Activated CD8-positive, alpha-beta memory T cell treated with anti-CD3 and anti-CD28 coated beads, Interleukin-2, amount 10 ng/mL, durations not matched to agents 7 days and 5 days (primary cell): Measurements from ENCODE around the gene CKAP5. TPM values are rescaled to one million over a fixed set of nuclear protein-coding genes. Genes with fewer than 3 reads are reported as not detected.
"Not testable (repeated sequence)": the region's sequence is repeated elsewhere in the genome, so short reads cannot be mapped to it uniquely, and the experiment has no call there.

Source experiments
- ATAC-seq: fragments of 150-1000 bp; cut with Tn5 transposase; one replicate; pipeline ENCODE4 v1.10.0; 2021; ENCODE audit warnings: moderate library complexity
- CTCF ChIA-PET: fragments of 350-600 bp; sonication (Branson Sonifier 250); formaldehyde crosslinking; loops from one replicate; lab custom pipeline; 2021; ENCODE audit warnings: antibody characterized with exemption; lab: Charles Lee
- DNase-seq: peaks from one replicate; pipeline ENCODE4 v3.0.0-alpha.2; 2020
- H3K27ac Mint-ChIP-seq: one replicate; pipeline ENCODE4 v1.8.0; 2021; ENCODE audit warnings: mild to moderate bottlenecking, mixed read lengths
- H3K27me3 Mint-ChIP-seq: one replicate; pipeline ENCODE4 v1.8.0; 2021; ENCODE audit warnings: mixed read lengths
- H3K36me3 Mint-ChIP-seq: one replicate; pipeline ENCODE4 v1.8.0; 2021; ENCODE audit warnings: mild to moderate bottlenecking, mixed read lengths
- H3K4me1 Mint-ChIP-seq: one replicate; pipeline ENCODE4 v1.8.0; 2021; ENCODE audit warnings: mixed read lengths
- H3K4me3 Mint-ChIP-seq: one replicate; pipeline ENCODE4 v1.8.0; 2021; ENCODE audit warnings: mild to moderate bottlenecking, moderate library complexity, mixed read lengths
- H3K9me3 Mint-ChIP-seq: one replicate; pipeline ENCODE4 v1.8.0; 2022; ENCODE audit warnings: low read depth, mixed read lengths
- total RNA-seq, 2 experiments: library from RNA; stranded (reverse); gene quantifications; one replicate each; pipeline ENCODE4 v1.2.3, GENCODE V29; 2021

CKAP5 gene
- total RNA-seq, 2 experiments from 2014 or later = 167 to 180 TPM

DNA sequence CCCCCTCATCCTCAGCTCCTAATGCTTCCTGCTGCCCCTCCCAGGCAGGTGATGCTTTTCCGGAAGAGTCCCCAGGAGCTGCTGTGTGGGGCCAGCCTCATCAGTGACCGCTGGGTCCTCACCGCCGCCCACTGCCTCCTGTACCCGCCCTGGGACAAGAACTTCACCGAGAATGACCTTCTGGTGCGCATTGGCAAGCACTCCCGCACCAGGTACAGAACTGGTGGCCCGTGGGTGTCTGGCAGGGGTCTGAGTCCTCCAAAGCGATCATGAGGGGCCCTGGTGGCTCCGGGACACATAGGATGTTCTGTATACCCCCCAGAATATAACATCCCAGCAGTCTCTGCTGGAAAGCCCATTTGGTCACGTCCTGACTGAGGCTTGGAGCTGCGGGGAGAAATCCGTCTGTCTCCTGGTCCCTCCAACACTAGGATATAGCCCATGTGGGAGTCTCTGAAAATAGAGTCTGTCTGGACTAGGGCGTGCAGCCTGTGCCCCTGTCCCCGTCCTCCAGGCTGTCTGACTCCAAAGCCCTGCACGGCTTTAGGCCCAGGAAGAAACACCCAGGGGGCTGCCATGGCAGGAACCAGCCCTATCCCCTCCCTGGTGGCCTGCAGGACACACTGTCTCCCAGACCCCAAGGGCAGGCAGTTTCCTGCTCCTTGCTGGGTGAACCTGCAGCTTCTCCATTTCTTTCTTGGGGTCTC, 118.0 kb downstream of the CKAP5 start:
- DNase-seq (no peak), ATAC-seq (no peak)
- no peak overlapping the region for H3K27ac Mint-ChIP-seq
- H3K4me3 Mint-ChIP-seq = no peak overlapping the region
- H3K9me3 Mint-ChIP-seq = no peaks in the 10 kb centered on the region
- CTCF ChIA-PET = no interaction called here
- no peaks in the 10 kb centered on the region for H3K36me3 Mint-ChIP-seq
- H3K4me1 Mint-ChIP-seq = no peaks in the 10 kb centered on the region
- H3K27me3 Mint-ChIP-seq = no peaks in the 10 kb centered on the region

DNA sequence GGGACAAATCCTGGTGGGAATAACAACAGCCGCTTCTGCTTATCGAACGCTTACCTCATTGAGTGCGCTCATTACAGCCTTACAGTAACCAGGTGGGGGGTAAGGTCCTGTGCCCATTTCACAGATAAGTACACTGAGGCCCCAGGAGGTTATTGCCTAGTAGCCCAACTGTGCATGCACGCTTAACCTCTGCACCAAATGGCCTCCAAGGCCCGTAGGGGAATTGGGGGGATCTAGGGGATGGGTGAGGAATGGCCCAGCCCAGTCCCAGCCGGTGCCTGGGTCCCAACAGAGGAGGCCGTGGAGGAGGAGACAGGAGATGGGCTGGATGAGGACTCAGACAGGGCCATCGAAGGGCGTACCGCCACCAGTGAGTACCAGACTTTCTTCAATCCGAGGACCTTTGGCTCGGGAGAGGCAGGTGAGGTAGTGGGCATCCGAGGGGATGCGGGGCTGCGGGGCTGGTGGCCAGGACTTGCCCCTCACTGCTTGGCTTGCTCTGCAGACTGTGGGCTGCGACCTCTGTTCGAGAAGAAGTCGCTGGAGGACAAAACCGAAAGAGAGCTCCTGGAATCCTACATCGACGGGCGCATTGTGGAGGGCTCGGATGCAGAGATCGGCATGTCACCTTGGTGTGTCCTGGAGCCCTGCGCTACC, 119.7 kb downstream of the CKAP5 start:
- no peaks in the 10 kb centered on the region for H3K27me3 Mint-ChIP-seq
- no peaks in the 10 kb centered on the region for H3K36me3 Mint-ChIP-seq
- no peak for ATAC-seq
- CTCF ChIA-PET = interaction anchor here (0.7 kb wide), 1 partner anchor 487 kb away, joined by 5 read pairs; no protein-coding TSS in a partner anchor
- H3K4me1 Mint-ChIP-seq = no peaks in the 10 kb centered on the region
- no peak for DNase-seq
- H3K27ac Mint-ChIP-seq = no peak overlapping the region
- H3K4me3 Mint-ChIP-seq = no peak overlapping the region
- no peaks in the 10 kb centered on the region for H3K9me3 Mint-ChIP-seq

- ATAC-seq (no peak), DNase-seq (no peak)
- H3K9me3 Mint-ChIP-seq = no peaks in the 10 kb centered on the region
- H3K4me1 Mint-ChIP-seq = no peaks in the 10 kb centered on the region
- CTCF ChIA-PET = interaction anchor here (0.7 kb wide), 1 partner anchor 488 kb away, joined by 5 read pairs; no protein-coding TSS in a partner anchor
- H3K27me3 Mint-ChIP-seq = no peaks in the 10 kb centered on the region
- H3K36me3 Mint-ChIP-seq = no peaks in the 10 kb centered on the region
- no peak overlapping the region for H3K4me3 Mint-ChIP-seq
- H3K27ac Mint-ChIP-seq = no peak overlapping the region
Measured at GRCh38 chr11:46725338-46726205, 120.5 kb downstream of the CKAP5 start.

DNA sequence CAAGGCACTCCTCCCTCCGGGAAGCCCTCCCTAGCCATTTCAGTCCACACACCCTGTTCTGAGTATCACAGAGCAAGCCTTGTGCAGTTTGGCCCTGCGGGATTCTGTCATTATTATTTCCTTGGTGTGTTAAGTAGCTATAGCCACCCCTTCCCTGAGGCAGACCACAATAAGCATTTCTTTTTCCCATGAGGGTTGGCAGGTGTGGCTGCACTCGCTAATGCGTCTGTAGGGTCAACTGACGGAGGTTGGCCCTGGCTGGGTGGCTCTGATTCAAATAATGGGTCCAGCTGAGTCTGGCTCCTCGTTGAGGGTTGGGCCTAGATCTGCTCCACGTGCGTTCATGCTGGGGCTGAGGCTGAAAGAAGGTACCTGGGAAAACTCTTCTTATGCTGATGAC, 122.0 kb downstream of the CKAP5 start:
- Mint-ChIP-seq H3K36me3 (no peaks in the 10 kb centered on the region), H3K4me1 (no peaks in the 10 kb centered on the region), H3K9me3 (no peaks in the 10 kb centered on the region), H3K4me3 (no peak overlapping the region), H3K27me3 (no peaks in the 10 kb centered on the region), H3K27ac (no peak overlapping the region)
- ATAC-seq (no peak), DNase-seq (no peak)
- CTCF ChIA-PET = no interaction called here

GRCh38 chr11:46723359-46723680, 122.8 kb downstream of the CKAP5 start:
- DNase-seq (no peak), ATAC-seq (no peak)
- CTCF ChIA-PET = no interaction called here
- Mint-ChIP-seq H3K27me3 (no peaks in the 10 kb centered on the region), H3K4me1 (peaks cover 3% of the 10 kb centered on the region), H3K27ac (no peak overlapping the region), H3K36me3 (no peaks in the 10 kb centered on the region), H3K4me3 (no peak overlapping the region), H3K9me3 (no peaks in the 10 kb centered on the region)

- H3K27me3 Mint-ChIP-seq = no peaks in the 10 kb centered on the region
- no peak for ATAC-seq
- H3K27ac Mint-ChIP-seq = no peak overlapping the region
- H3K9me3 Mint-ChIP-seq = no peaks in the 10 kb centered on the region
- CTCF ChIA-PET = no interaction called here
- H3K4me3 Mint-ChIP-seq = no peak overlapping the region
- H3K36me3 Mint-ChIP-seq = no peaks in the 10 kb centered on the region
- H3K4me1 Mint-ChIP-seq = peaks cover 5% of the 10 kb centered on the region
- no peak for DNase-seq
Measured at GRCh38 chr11:46722566-46723358, 123.3 kb downstream of the CKAP5 start.

DNA sequence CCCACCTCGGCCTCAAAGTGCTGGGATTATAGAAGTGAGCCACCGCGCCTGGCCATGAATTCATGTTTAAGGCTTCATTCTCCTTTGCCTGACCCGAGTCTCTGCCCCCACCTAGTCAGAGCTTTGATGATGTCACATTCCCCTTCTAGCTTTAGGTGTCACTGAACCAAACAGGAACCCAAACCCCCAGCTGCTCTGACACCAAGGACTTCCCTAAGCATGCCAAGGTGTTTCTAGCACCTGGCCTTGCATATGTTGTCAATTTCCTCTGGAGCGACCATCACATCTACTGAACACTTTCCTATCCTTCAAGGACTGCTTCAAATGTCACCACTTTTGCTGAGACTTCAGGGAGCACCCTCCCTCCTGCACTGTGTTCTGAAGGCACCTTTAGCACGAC, 124.8 kb downstream of the CKAP5 start:
- CTCF ChIA-PET = no interaction called here
- no peaks in the 10 kb centered on the region for H3K36me3 Mint-ChIP-seq
- H3K27ac Mint-ChIP-seq = no peak overlapping the region
- ATAC-seq (no peak), DNase-seq (no peak)
- no peak overlapping the region for H3K4me3 Mint-ChIP-seq
- H3K27me3 Mint-ChIP-seq = no peaks in the 10 kb centered on the region
- peaks cover 5% of the 10 kb centered on the region for H3K4me1 Mint-ChIP-seq
- H3K9me3 Mint-ChIP-seq = no peaks in the 10 kb centered on the region

DNA sequence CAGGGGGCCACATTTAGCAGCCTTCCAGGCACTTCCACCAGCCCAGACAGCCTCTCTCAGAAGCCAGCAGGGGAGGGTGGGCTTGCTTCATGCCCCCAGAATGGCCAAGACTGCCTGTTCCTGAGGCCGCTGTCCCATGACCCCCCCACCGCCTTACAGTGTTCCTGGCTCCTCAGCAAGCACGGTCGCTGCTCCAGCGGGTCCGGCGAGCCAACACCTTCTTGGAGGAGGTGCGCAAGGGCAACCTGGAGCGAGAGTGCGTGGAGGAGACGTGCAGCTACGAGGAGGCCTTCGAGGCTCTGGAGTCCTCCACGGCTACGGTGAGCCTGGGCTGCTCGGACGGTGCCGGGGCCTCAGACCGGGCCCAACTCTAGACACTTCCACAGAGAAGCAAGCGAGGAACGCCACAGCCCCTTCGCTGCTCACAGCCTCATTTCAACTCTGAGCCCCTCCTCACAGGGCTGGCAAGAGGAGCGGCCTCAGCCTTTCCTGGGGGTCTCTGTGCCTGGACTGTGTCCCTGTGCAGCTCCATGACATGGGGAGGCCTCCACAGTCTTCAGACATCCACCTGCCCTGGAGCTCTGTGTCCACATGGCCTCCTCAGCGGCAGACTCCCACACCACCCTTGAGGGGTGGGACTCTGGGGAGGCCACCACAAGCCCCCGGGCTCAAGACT, 126.4 kb downstream of the CKAP5 start:
- ATAC-seq (no peak), DNase-seq (no peak)
- Mint-ChIP-seq H3K27me3 (no peaks in the 10 kb centered on the region), H3K4me1 (peaks cover 5% of the 10 kb centered on the region), H3K36me3 (no peaks in the 10 kb centered on the region), H3K27ac (no peak overlapping the region), H3K9me3 (no peaks in the 10 kb centered on the region), H3K4me3 (no peak overlapping the region)
- CTCF ChIA-PET = no interaction called here

DNA sequence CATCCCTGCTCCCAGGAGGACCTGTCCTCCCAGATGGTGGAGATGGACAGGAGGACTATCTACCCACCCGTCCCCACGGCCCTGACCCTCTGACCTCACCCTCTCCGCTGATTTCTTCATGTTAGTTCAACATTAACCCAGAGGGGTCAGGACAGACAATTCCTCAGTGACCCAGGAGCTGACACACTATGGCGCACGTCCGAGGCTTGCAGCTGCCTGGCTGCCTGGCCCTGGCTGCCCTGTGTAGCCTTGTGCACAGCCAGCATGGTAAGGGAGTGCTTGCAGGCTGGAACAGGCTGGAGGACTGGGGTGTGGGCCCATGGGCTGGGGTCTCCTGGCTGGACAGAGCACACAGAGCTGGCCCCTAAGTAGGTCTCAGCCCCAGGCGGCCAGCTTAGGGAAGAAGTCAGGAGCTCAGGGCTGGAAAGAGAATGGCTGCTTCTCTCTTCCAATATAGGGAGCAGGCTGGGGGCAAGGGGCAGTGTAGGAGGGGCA, 127.0 kb downstream of the CKAP5 start, which contains the start of gene F2:
F2 (plus strand) TSS at position 166 of the 495 bp plus-strand sequence; CDS start at position 189, 23 bp downstream.
- Mint-ChIP-seq H3K27ac (no peak within 1 kb of the TSS), H3K27me3 (no peaks in the 10 kb centered on the region), H3K4me3 (no peak within 1 kb of the TSS), H3K36me3 (no peaks in the 10 kb centered on the region), H3K9me3 (no peaks in the 10 kb centered on the region), H3K4me1 (peaks cover 5% of the 10 kb centered on the region)
- no peak for ATAC-seq
- CTCF ChIA-PET = no interaction called here
- no peak for DNase-seq

DNA sequence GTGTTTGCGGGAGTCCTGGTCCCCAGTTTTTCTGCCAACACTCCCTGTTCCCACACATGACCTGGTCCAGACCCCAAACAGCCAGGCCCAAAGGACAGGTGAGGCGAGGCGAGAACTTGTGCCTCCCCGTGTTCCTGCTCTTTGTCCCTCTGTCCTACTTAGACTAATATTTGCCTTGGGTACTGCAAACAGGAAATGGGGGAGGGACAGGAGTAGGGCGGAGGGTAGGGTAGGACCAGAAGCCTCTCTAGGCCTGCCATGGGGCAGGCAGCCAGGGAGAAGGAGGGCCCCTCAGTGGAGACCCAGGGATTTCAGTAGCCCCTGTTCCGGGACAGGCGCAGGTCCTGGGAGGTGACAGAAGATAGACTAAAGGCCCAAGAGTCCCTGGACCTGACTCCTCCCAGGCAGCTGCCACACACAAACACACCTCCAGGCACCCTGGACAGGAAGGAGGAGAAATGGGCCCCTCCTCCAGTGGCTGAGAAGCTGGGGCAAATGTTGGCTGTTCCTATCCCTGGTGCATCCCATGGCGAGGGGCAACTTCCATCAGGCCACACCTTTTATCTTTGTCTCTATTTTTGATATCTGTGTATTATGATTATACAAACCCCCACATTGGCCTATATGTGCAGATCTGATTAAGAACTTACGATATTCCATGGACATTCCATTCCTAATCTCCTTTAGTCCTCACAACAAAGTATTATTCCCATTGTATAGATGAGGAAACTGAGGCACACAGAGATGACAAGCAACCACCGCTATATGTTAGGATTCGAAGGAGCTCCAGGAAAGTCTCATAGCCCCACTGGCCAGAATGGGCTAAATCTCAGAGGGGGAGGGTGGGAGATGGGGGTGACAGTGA, 127.7 kb downstream of the CKAP5 start:
- no peaks in the 10 kb centered on the region for H3K9me3 Mint-ChIP-seq
- H3K36me3 Mint-ChIP-seq = no peaks in the 10 kb centered on the region
- peak; percentile 60 for ATAC-seq
- peaks cover 5% of the 10 kb centered on the region for H3K4me1 Mint-ChIP-seq
- no peak for DNase-seq
- CTCF ChIA-PET = no interaction called here
- no peaks in the 10 kb centered on the region for H3K27me3 Mint-ChIP-seq
- no peak overlapping the region for H3K27ac Mint-ChIP-seq
- H3K4me3 Mint-ChIP-seq = no peak overlapping the region

DNA sequence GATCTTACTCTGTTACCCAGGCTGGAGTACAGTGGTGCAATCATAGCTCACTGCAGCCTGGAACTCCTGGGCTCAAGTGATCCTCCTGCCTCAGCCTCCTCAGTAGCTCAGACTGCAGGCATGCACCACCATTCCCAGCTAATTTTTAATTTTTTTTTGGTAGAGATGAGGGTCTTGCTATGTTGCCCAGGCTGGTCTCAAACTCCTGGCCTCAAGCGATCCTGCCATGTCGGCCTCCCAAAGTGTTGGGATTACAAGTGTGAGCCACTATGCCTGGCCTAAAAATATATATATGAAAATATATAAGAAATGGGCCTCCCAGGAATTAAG, 128.3 kb downstream of the CKAP5 start:
- H3K4me1 Mint-ChIP-seq, H3K36me3 Mint-ChIP-seq, H3K27me3 Mint-ChIP-seq, CTCF ChIA-PET, H3K4me3 Mint-ChIP-seq, ATAC-seq, DNase-seq, H3K9me3 Mint-ChIP-seq, H3K27ac Mint-ChIP-seq: not testable (repeated sequence)
